H9 (cell line): Measurements from ENCODE around the gene ELAPOR2. TPM values are rescaled to one million over a fixed set of nuclear protein-coding genes. Genes with fewer than 3 reads are reported as not detected.

Experiments
- DNase-seq: peaks from one replicate; pipeline ENCODE4 v3.0.0-alpha.2; 2017
- H2AFZ ChIP-seq: one replicate; pipeline ENCODE4 v1.6.1; 2013; ENCODE audit warnings: mild to moderate bottlenecking, low read length, control low read depth, moderate library complexity
- H2AK5ac ChIP-seq: 2 replicates; pipeline ENCODE4 v1.6.1; 2013; ENCODE audit warnings: low read length, control low read depth, mixed read lengths; ENCODE audit not compliant: insufficient read length
- H2BK120ac ChIP-seq: one replicate; pipeline ENCODE4 v1.6.1; 2013; ENCODE audit warnings: low read depth, mild to moderate bottlenecking, low read length, control low read depth, inconsistent platforms; ENCODE audit not compliant: poor library complexity, severe bottlenecking
- H2BK12ac ChIP-seq: 2 replicates; pipeline ENCODE4 v1.6.1; 2013; ENCODE audit warnings: low read length, control low read depth, mixed read lengths, low read depth; ENCODE audit not compliant: insufficient read length
- H2BK15ac ChIP-seq: 2 replicates; pipeline ENCODE4 v1.6.1; 2013; ENCODE audit warnings: low read depth, low read length, control low read depth
- H2BK20ac ChIP-seq: one replicate; pipeline ENCODE4 v1.6.1; 2013; ENCODE audit warnings: low read depth, mild to moderate bottlenecking, low read length, control low read depth, inconsistent platforms; ENCODE audit not compliant: poor library complexity, severe bottlenecking
- H2BK5ac ChIP-seq: 2 replicates; pipeline ENCODE4 v1.6.1; 2013; ENCODE audit warnings: low read length, control low read depth, mixed read lengths; ENCODE audit not compliant: insufficient read length
- H3K14ac ChIP-seq: 2 replicates; pipeline ENCODE4 v1.6.1; 2013; ENCODE audit warnings: low read length, control low read depth; ENCODE audit not compliant: insufficient read depth
- H3K18ac ChIP-seq: 2 replicates; pipeline ENCODE4 v1.6.1; 2013; ENCODE audit warnings: low read depth, mild to moderate bottlenecking, mixed read lengths, low read length, control low read depth; ENCODE audit not compliant: insufficient read length
- H3K23ac ChIP-seq: 2 replicates; pipeline ENCODE4 v1.6.1; 2013; ENCODE audit warnings: low read length, control low read depth, mixed read lengths, low read depth; ENCODE audit not compliant: insufficient read length
- H3K23me2 ChIP-seq: 2 replicates; pipeline ENCODE4 v1.6.1; 2013; ENCODE audit warnings: low read depth, mild to moderate bottlenecking, mixed read lengths, low read length, control low read depth; ENCODE audit not compliant: insufficient read length, poor library complexity, severe bottlenecking
- H3K27ac ChIP-seq: 2 replicates; pipeline ENCODE4 v1.5.1; 2013; ENCODE audit warnings: low read length, control low read depth, mixed read lengths, low read depth; ENCODE audit not compliant: insufficient read length
- H3K27me3 ChIP-seq: 2 replicates; pipeline ENCODE4 v1.6.1; 2013; ENCODE audit warnings: low read length, control low read depth, inconsistent platforms; ENCODE audit not compliant: insufficient read depth
- H3K4ac ChIP-seq: 2 replicates; pipeline ENCODE4 v1.6.1; 2013; ENCODE audit warnings: low read depth, mild to moderate bottlenecking, control low read depth, inconsistent platforms, low read length, moderate library complexity
- H3K4me1 ChIP-seq: 2 replicates; pipeline ENCODE4 v1.6.1; 2013; ENCODE audit warnings: low read length, control low read depth, inconsistent platforms; ENCODE audit not compliant: insufficient read depth
- H3K4me2 ChIP-seq: 2 replicates; pipeline ENCODE4 v1.6.1; 2013; ENCODE audit warnings: low read length, control low read depth, mixed read lengths; ENCODE audit not compliant: insufficient read length, insufficient read depth
- H3K56ac ChIP-seq: 2 replicates; pipeline ENCODE4 v1.6.1; 2013; ENCODE audit warnings: low read depth, mild to moderate bottlenecking, mixed read lengths, low read length, control low read depth; ENCODE audit not compliant: insufficient read length
- H3K79me1 ChIP-seq: 2 replicates; pipeline ENCODE4 v1.6.1; 2013; ENCODE audit warnings: low read depth, mild to moderate bottlenecking, moderate library complexity, low read length, control low read depth, inconsistent platforms; ENCODE audit not compliant: insufficient read depth, poor library complexity, severe bottlenecking
- H3K79me2 ChIP-seq: 2 replicates; pipeline ENCODE4 v1.6.1; 2013; ENCODE audit warnings: low read length, control low read depth, inconsistent platforms; ENCODE audit not compliant: insufficient read depth
- H3K9ac ChIP-seq: 2 replicates; pipeline ENCODE4 v1.6.1; 2013; ENCODE audit warnings: low read length, control low read depth, mixed read lengths; ENCODE audit not compliant: insufficient read length; ENCODE audit errors: extremely low read depth
- H3K9me3 ChIP-seq: one replicate; pipeline ENCODE4 v1.6.1; 2013; ENCODE audit warnings: low read depth, low read length, inconsistent platforms; ENCODE audit not compliant: control insufficient read depth
- H3T11ph ChIP-seq: one replicate; pipeline ENCODE4 v1.6.1; 2013; ENCODE audit warnings: mild to moderate bottlenecking, low read length, control low read depth, inconsistent platforms
- H4K20me1 ChIP-seq: one replicate; pipeline ENCODE4 v1.6.1; 2013; ENCODE audit not compliant: control insufficient read depth, insufficient read length, insufficient read depth
- H4K5ac ChIP-seq: 2 replicates; pipeline ENCODE4 v1.6.1; 2013; ENCODE audit warnings: low read depth, mild to moderate bottlenecking, mixed read lengths, low read length, control low read depth; ENCODE audit not compliant: insufficient read length
- H4K8ac ChIP-seq: replicated peaks from 2 replicates; pipeline ENCODE4 v1.6.1; 2013; ENCODE audit warnings: low read length, control low read depth, mixed read lengths, low read depth; ENCODE audit not compliant: insufficient read length
- H4K91ac ChIP-seq: 2 replicates; pipeline ENCODE4 v1.6.1; 2013; ENCODE audit warnings: low read depth, mild to moderate bottlenecking, moderate library complexity, mixed read lengths, low read length, control low read depth; ENCODE audit not compliant: insufficient read length
- H3K27ac Mint-ChIP-seq, 3 experiments: 2 replicates in 2 of 3; 3 replicates in 1 of 3; pipeline ENCODE4 v1.8.0; 2020 to 2021; ENCODE audit warnings: mixed read lengths in 3 of 3, mild to moderate bottlenecking in 1 of 3, moderate library complexity in 1 of 3
- H3K27me3 Mint-ChIP-seq: 2 replicates; pipeline ENCODE4 v1.8.0; 2021; ENCODE audit warnings: low read depth, mild to moderate bottlenecking, moderate library complexity, mixed read lengths
- H3K36me3 Mint-ChIP-seq, 3 experiments: 2 replicates in 2 of 3; 3 replicates in 1 of 3; pipeline ENCODE4 v1.8.0; 2020 to 2021; ENCODE audit warnings: low read depth in 3 of 3, mixed read lengths in 3 of 3; ENCODE audit not compliant: insufficient read depth in 1 of 3
- H3K4me1 Mint-ChIP-seq, 2 experiments: 2 replicates each; pipeline ENCODE4 v1.8.0; 2020; ENCODE audit warnings: mixed read lengths in 2 of 2
- H3K4me3 Mint-ChIP-seq, 2 experiments: 2 replicates in 1 of 2; 3 replicates in 1 of 2; pipeline ENCODE4 v1.8.0; 2020 to 2021; ENCODE audit warnings: mild to moderate bottlenecking in 2 of 2, mixed read lengths in 2 of 2, moderate library complexity in 1 of 2
- H3K9me3 Mint-ChIP-seq, 2 experiments: 2 replicates in 1 of 2; 3 replicates in 1 of 2; pipeline ENCODE4 v1.8.0; 2020; ENCODE audit warnings: mild to moderate bottlenecking in 2 of 2, mixed read lengths in 2 of 2, moderate library complexity in 1 of 2
- WGBS: extraction: QIAGEN DNeasy Blood & Tissue Kit; methylation state at CpG from one replicate; pipeline ENCODE4 v1.1.7; 2013; ENCODE audit warnings: missing lambda C conversion rate, low lambda C conversion rate, mixed read lengths; ENCODE audit not compliant: insufficient read length; ENCODE audit errors: extremely low coverage; 5-methylcytosine and 5-hydroxymethylcytosine counted together
- total RNA-seq: library from RNA; stranded (reverse); gene quantifications from 2 replicates; pipeline ENCODE4 v1.2.1, GENCODE V29; 2021
- TF ChIP-seq, protein P1 (sequence below): fragments of 200-600 bp; sonication (generic); conservative IDR thresholded peaks from 3 replicates; pipeline ENCODE4 v1.8.0; 2021; ENCODE audit warnings: antibody characterized with exemption, mild to moderate bottlenecking

The ELAPOR2 gene
- total RNA-seq, 1 experiment from 2014 or later, result 36.8 TPM

DNA sequence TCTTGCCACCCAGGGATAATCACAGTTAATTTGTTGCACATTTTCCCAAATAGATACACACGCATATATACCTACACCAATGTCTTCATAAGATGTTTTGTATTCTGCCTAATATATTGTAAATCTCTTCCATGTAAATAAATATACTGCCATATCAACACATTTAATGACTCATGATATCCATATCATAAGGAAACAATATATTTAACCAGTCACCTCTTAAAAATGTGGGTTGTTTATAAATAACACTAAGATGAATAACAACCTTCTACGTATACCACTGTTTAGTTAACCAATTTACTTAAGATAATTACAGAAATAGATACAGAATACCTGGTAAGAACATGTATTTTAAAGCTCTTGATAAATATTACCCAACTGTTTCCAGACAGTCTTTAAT is 38.2 kb downstream of the ELAPOR2 start:
- Histone ChIP-seq H4K8ac (no peak overlapping the region), H2BK120ac (no peak overlapping the region), H3K9ac (no peak overlapping the region), H2AFZ (no peak overlapping the region), H3K23me2 (no peaks in the 10 kb centered on the region), H3K18ac (no peak overlapping the region), H3K4me1 (no peaks in the 10 kb centered on the region), H3K79me1 (peaks cover 2% of the 10 kb centered on the region), H2AK5ac (no peak overlapping the region), H3K9me3 (no peaks in the 10 kb centered on the region), H2BK15ac (no peak overlapping the region), H3K56ac (no peak overlapping the region), H4K91ac (no peak overlapping the region), H3K27ac (no peak overlapping the region), H3T11ph (no peak overlapping the region), H4K5ac (no peak overlapping the region), H3K4ac (no peak overlapping the region), H3K23ac (no peak overlapping the region), H2BK5ac (no peak overlapping the region), H3K4me2 (no peak overlapping the region), H3K27me3 (no peaks in the 10 kb centered on the region), H3K79me2 (peaks cover 2% of the 10 kb centered on the region; the same call in 1 of the 2 replicates), H4K20me1 (no peaks in the 10 kb centered on the region), H2BK12ac (no peak overlapping the region), H3K14ac (no peak overlapping the region), H2BK20ac (no peak overlapping the region)
- Mint-ChIP-seq H3K4me3 (no peak overlapping the region), H3K9me3 (no peaks in the 10 kb centered on the region; a peak in 1 of 5 replicates), H3K4me1 (no peaks in the 10 kb centered on the region), H3K27ac (no peak overlapping the region), H3K27me3 (no peaks in the 10 kb centered on the region), H3K36me3 (peaks cover 2 to 8% (median 4%) of the 10 kb centered on the region in 3 experiments; a peak in 4 of 7 replicates)
- TF ChIP-seq, protein P1, sequence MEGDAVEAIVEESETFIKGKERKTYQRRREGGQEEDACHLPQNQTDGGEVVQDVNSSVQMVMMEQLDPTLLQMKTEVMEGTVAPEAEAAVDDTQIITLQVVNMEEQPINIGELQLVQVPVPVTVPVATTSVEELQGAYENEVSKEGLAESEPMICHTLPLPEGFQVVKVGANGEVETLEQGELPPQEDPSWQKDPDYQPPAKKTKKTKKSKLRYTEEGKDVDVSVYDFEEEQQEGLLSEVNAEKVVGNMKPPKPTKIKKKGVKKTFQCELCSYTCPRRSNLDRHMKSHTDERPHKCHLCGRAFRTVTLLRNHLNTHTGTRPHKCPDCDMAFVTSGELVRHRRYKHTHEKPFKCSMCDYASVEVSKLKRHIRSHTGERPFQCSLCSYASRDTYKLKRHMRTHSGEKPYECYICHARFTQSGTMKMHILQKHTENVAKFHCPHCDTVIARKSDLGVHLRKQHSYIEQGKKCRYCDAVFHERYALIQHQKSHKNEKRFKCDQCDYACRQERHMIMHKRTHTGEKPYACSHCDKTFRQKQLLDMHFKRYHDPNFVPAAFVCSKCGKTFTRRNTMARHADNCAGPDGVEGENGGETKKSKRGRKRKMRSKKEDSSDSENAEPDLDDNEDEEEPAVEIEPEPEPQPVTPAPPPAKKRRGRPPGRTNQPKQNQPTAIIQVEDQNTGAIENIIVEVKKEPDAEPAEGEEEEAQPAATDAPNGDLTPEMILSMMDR, result no peak
- WGBS, result no CpG with 5 or more reads among the region's 2 CpGs
- DNase-seq, result no peak
